Measurements from ENCODE around the gene CDK18. TPM values are rescaled to one million over a fixed set of nuclear protein-coding genes. Genes with fewer than 3 reads are reported as not detected.

CDK18 gene
- total RNA-seq, 1 experiment from 2014 or later: 38.5 TPM

- peaks cover 17 to 26% of the 10 kb centered on the region in 2 experiments for H3K4me1 Mint-ChIP-seq
- WGBS (ENCODE audit: extremely low coverage, insufficient read length, low lambda C conversion rate): no CpG with 5 or more reads among the region's 1 CpG
- no peak overlapping the region for H3K27ac ChIP-seq (ENCODE audit: insufficient read length, low read depth, low read length)
- H4K20me1 ChIP-seq (ENCODE audit: control insufficient read depth, insufficient read depth, insufficient read length): no peaks in the 10 kb centered on the region
- H3K79me2 ChIP-seq (ENCODE audit: insufficient read depth, low read length): no peaks in the 10 kb centered on the region
- no peak overlapping the region for H2BK120ac ChIP-seq (ENCODE audit: low read depth, low read length, poor library complexity, severe bottlenecking)
- no peak overlapping the region for H2BK5ac ChIP-seq (ENCODE audit: insufficient read length, low read length)
- no peaks in the 10 kb centered on the region for H3K79me1 ChIP-seq (ENCODE audit: insufficient read depth, low read depth, low read length, poor library complexity, severe bottlenecking)
- H2BK20ac ChIP-seq (ENCODE audit: low read depth, low read length, poor library complexity, severe bottlenecking): no peak overlapping the region
- no peaks in the 10 kb centered on the region for H3K4me1 ChIP-seq (ENCODE audit: insufficient read depth, low read length)
- H3K4me2 ChIP-seq (ENCODE audit: insufficient read depth, insufficient read length, low read length): no peak overlapping the region
- no peak overlapping the region for H3K56ac ChIP-seq (ENCODE audit: insufficient read length, low read depth, low read length)
- H3K23ac ChIP-seq (ENCODE audit: insufficient read length, low read depth, low read length): no peak overlapping the region
- H4K91ac ChIP-seq (ENCODE audit: insufficient read length, low read depth, low read length): no peak overlapping the region
- no peak overlapping the region for H3K18ac ChIP-seq (ENCODE audit: insufficient read length, low read depth, low read length)
- no peak overlapping the region for H4K5ac ChIP-seq (ENCODE audit: insufficient read length, low read depth, low read length)
- H3K14ac ChIP-seq (ENCODE audit: insufficient read depth, low read length): no peak overlapping the region
- TF ChIP-seq, protein P1, sequence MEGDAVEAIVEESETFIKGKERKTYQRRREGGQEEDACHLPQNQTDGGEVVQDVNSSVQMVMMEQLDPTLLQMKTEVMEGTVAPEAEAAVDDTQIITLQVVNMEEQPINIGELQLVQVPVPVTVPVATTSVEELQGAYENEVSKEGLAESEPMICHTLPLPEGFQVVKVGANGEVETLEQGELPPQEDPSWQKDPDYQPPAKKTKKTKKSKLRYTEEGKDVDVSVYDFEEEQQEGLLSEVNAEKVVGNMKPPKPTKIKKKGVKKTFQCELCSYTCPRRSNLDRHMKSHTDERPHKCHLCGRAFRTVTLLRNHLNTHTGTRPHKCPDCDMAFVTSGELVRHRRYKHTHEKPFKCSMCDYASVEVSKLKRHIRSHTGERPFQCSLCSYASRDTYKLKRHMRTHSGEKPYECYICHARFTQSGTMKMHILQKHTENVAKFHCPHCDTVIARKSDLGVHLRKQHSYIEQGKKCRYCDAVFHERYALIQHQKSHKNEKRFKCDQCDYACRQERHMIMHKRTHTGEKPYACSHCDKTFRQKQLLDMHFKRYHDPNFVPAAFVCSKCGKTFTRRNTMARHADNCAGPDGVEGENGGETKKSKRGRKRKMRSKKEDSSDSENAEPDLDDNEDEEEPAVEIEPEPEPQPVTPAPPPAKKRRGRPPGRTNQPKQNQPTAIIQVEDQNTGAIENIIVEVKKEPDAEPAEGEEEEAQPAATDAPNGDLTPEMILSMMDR (conservative IDR thresholded peaks at IDR 0.05): no peak
- H3K27me3 Mint-ChIP-seq (ENCODE audit: low read depth): peaks cover 86% of the 10 kb centered on the region
- H3K4me3 Mint-ChIP-seq: no peak overlapping the region; a peak in 1 of 5 replicates
- no peak overlapping the region for H2AK5ac ChIP-seq (ENCODE audit: insufficient read length, low read length)
- DNase-seq: peak; percentile 1
- H3K9me3 Mint-ChIP-seq: no peaks in the 10 kb centered on the region
- H3K23me2 ChIP-seq (ENCODE audit: insufficient read length, low read depth, low read length, poor library complexity, severe bottlenecking): peaks cover 3% of the 10 kb centered on the region
- no peak overlapping the region for H2BK15ac ChIP-seq (ENCODE audit: low read depth, low read length)
- H4K8ac ChIP-seq (replicated peaks; ENCODE audit: insufficient read length, low read depth, low read length): no peak overlapping the region
- no peaks in the 10 kb centered on the region for H3K9me3 ChIP-seq (ENCODE audit: control insufficient read depth, low read depth, low read length)
- no peak overlapping the region; a peak in 1 of 7 replicates for H3K27ac Mint-ChIP-seq
- H3T11ph ChIP-seq (ENCODE audit: low read length): no peak overlapping the region
- H3K9ac ChIP-seq (ENCODE audit: extremely low read depth, insufficient read length, low read length): no peak overlapping the region
- H3K4ac ChIP-seq (ENCODE audit: low read depth, low read length): no peak overlapping the region
- H2BK12ac ChIP-seq (ENCODE audit: insufficient read length, low read depth, low read length): no peak overlapping the region
- H3K27me3 ChIP-seq (ENCODE audit: insufficient read depth, low read length): peaks cover 21% of the 10 kb centered on the region; the same call in 1 of the 2 replicates
- no peaks in the 10 kb centered on the region; a peak in 1 of 7 replicates for H3K36me3 Mint-ChIP-seq (ENCODE audit: insufficient read depth in 1 of 3, low read depth in 3 of 3)
- no peak overlapping the region for H2AFZ ChIP-seq (ENCODE audit: low read length)
Observed at GRCh38 chr1:205572421-205572820, 68.0 kb downstream of the CDK18 start.
